Left lung (tissue), 10 donors: ENCODE measurements around the gene ANKRD33B. TPM values are rescaled to one million over a fixed set of nuclear protein-coding genes. Genes with fewer than 3 reads are reported as not detected.

ENCODE experiments used
- ATAC-seq: fragments of 200-7000 bp; cut with Tn5 transposase; one replicate; pipeline ENCODE4 v1.9.1; 2020; ENCODE audit warnings: moderate library complexity
- DNase-seq, 4 donors: peaks; one replicate each; pipeline ENCODE4 v3.0.0-alpha.2; 2013 to 2020
- H3K27ac ChIP-seq, 2 donors: fragments of 200-600 bp; sonication (generic) in 1 of 2; one replicate each; pipeline versions ENCODE4 v1.5.0 to v1.8.0; 2020 to 2021
- H3K27me3 ChIP-seq, 2 donors: fragments of 200-600 bp; sonication (generic) in 1 of 2; one replicate each; pipeline versions ENCODE4 v1.5.0 to v1.8.0; 2020 to 2021
- H3K36me3 ChIP-seq, 2 donors: fragments of 200-600 bp; sonication (generic) in 1 of 2; one replicate each; pipeline versions ENCODE4 v1.5.0 to v1.8.0; 2020 to 2021
- H3K4me1 ChIP-seq, 2 donors: fragments of 200-600 bp; one replicate each; pipeline ENCODE4 v1.8.0; 2021
- H3K4me3 ChIP-seq, 2 donors: fragments of 200-600 bp; sonication (generic) in 1 of 2; one replicate each; pipeline versions ENCODE4 v1.5.0 to v1.8.0; 2020 to 2021; ENCODE audit warnings: mild to moderate bottlenecking in 1 of 2
- H3K9me3 ChIP-seq, 2 donors: fragments of 200-600 bp; sonication (generic) in 1 of 2; one replicate each; pipeline versions ENCODE4 v1.5.0 to v1.8.0; 2020 to 2021
- CTCF ChIP-seq, 2 donors: fragments of 200-600 bp; sonication (generic) in 1 of 2; IDR thresholded peaks; one replicate each; pipeline versions ENCODE4 v1.5.0 to v1.8.0; 2021; ENCODE audit warnings: antibody characterized with exemption in 2 of 2
- intact Hi-C, 2 donors: fragments of 100-400 bp; cut with DNase I; formaldehyde crosslinking; loops; one replicate each; pipeline versions ENCODE4 v1.11.2 to v1.14.2; 2022
- polyA plus RNA-seq, 6 donors: library from polyadenylated mRNA; unstranded; fragments of 120-200 nt; gene quantifications; one replicate each; pipeline ENCODE4 v1.2.1, GENCODE V29; 2013; ENCODE audit not compliant: insufficient read length in 6 of 6
- total RNA-seq, 2 donors: library from RNA; stranded (reverse); fragmentation: NEBNext Ultra II Directional; extraction: Animal tissue kit (Norgen Biotek cat#: 25700); gene quantifications; one replicate each; pipeline ENCODE4 v1.2.1, GENCODE V29; 2021
- donor health status: DM: no; HTN: yes; CAD: no.
- donor health status: DM: no; HTN: no; CAD: no.

The ANKRD33B gene
- total and polyA plus RNA-seq, 8 donors = 0.53 to 6.3 (median 0.69) TPM

- intact Hi-C loops = no loop called here
- Histone ChIP-seq H3K4me1 (peaks cover 0 to 7% of the 10 kb centered on the region in 2 donors), H3K9me3 (peaks cover 0 to 3% of the 10 kb centered on the region in 2 donors), H3K27me3 (no peaks in the 10 kb centered on the region), H3K36me3 (peaks cover 0 to 22% of the 10 kb centered on the region in 2 donors), H3K27ac (no peak overlapping the region), H3K4me3 (no peak overlapping the region)
- DNase-seq (no peak), ATAC-seq (no peak)
- no peak for TF ChIP-seq CTCF (IDR thresholded peaks at IDR 0.05)
Measured at GRCh38 chr5:10674096-10674495, 110.2 kb downstream of the ANKRD33B start.

- TF ChIP-seq CTCF (IDR thresholded peaks at IDR 0.05) = no peak
Measured at GRCh38 chr5:10674582-10674981, 110.7 kb downstream of the ANKRD33B start.

DNA sequence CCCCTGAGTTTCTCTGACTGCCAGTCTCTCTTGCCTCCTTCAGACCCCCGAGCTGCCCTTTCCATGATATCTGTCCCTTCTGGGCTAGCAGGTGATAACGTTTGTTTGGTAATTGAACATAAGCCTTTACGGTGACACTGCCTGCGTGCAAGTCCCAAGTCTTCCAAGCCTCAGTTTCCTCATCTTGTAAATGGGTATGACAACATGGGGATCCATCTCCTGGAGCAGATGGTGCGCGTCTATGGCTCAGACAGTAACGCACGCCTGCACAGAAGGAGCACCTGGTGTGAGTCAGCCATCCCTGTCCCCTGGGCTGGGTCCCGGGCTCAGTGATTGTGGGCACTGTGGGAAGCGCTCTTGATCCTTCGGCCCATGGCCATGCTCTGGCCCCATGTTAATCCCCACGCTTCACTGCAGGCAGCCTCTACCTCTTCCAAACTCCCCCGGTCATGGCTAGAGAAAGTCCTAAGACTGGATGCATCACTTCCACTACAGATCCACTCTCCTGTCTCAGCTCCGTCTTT is 111.4 kb downstream of the ANKRD33B start:
- H3K9me3 ChIP-seq = peaks cover 0 to 3% of the 10 kb centered on the region in 2 donors
- no peak for ATAC-seq
- TF ChIP-seq CTCF (IDR thresholded peaks at IDR 0.05) = no peak
- peak in 1 of 4 donors; percentile 10 for DNase-seq
- intact Hi-C loops = no loop called here
- peaks cover 0 to 34% of the 10 kb centered on the region in 2 donors for H3K36me3 ChIP-seq
- H3K4me1 ChIP-seq = peaks cover 0 to 7% of the 10 kb centered on the region in 2 donors
- H3K27me3 ChIP-seq = no peaks in the 10 kb centered on the region
- H3K27ac ChIP-seq = no peak overlapping the region
- H3K4me3 ChIP-seq = no peak overlapping the region

More at GRCh38 chr5:10674582-10674981, 110.7 kb downstream of the ANKRD33B start:
- DNase-seq (peak in 1 of 4 donors; percentile 19), ATAC-seq (no peak)
- H3K9me3 ChIP-seq = peaks cover 0 to 3% of the 10 kb centered on the region in 2 donors
- no peak overlapping the region for H3K27ac ChIP-seq
- H3K4me1 ChIP-seq = peaks cover 0 to 7% of the 10 kb centered on the region in 2 donors
- intact Hi-C loops = no loop called here
- no peaks in the 10 kb centered on the region for H3K27me3 ChIP-seq
- no peak overlapping the region for H3K4me3 ChIP-seq
- peaks cover 0 to 27% of the 10 kb centered on the region in 2 donors for H3K36me3 ChIP-seq

- ATAC-seq (no peak), DNase-seq (peak in 1 of 4 donors; percentile 16)
- Histone ChIP-seq H3K27me3 (no peaks in the 10 kb centered on the region), H3K9me3 (peaks cover 0 to 3% of the 10 kb centered on the region in 2 donors), H3K4me1 (peaks cover 0 to 1% of the 10 kb centered on the region in 2 donors), H3K27ac (no peak overlapping the region), H3K36me3 (peaks cover 0 to 44% of the 10 kb centered on the region in 2 donors), H3K4me3 (no peak overlapping the region)
- no peak for TF ChIP-seq CTCF (IDR thresholded peaks at IDR 0.05)
- intact Hi-C loops = no loop called here
Measured at GRCh38 chr5:10676224-10676623, 112.4 kb downstream of the ANKRD33B start.

DNA sequence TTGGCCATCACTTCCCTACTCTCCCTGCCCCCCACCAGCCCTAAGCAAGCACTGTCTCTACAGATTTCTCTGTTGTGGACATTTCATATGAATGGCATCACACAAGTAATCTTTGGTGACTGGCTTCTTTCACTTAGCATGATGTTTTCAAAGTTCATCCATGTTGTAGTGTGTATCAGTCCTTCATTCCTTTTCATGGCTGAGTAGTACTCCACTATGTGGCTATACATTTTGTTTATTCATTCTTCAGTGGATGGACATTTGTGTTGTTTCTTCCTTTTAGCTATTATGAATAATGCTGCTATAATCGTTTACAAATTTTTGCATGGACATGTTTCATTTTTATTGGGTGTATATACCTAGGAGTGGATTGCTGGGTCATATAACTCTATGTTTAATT is 113.1 kb downstream of the ANKRD33B start:
- peaks cover 0 to 3% of the 10 kb centered on the region in 2 donors for H3K9me3 ChIP-seq
- H3K36me3 ChIP-seq = peaks cover 0 to 51% of the 10 kb centered on the region in 2 donors
- no peak for TF ChIP-seq CTCF (IDR thresholded peaks at IDR 0.05)
- no peaks in the 10 kb centered on the region for H3K27me3 ChIP-seq
- no peaks in the 10 kb centered on the region for H3K4me1 ChIP-seq
- no peak overlapping the region for H3K4me3 ChIP-seq
- DNase-seq (no peak), ATAC-seq (no peak)
- no peak overlapping the region for H3K27ac ChIP-seq
- intact Hi-C loops = no loop called here
